Myocyte (in vitro differentiated cells): ENCODE data around the gene MRPS22. TPM values are rescaled to one million over a fixed set of nuclear protein-coding genes. Genes with fewer than 3 reads are reported as not detected.
A peak's percentile ranks its signal among the peaks of the same experiment; 100 is the strongest.

Experiments used
- DNase-seq: peaks from one replicate; pipeline ENCODE4 v3.0.0-alpha.2; 2012; ENCODE audit warnings: low read depth
- polyA plus RNA-seq: library from polyadenylated mRNA; unstranded; fragments of >200 nt; gene quantifications from one replicate; pipeline ENCODE4 v1.2.1, GENCODE V29; 2012; ENCODE audit warnings: missing spikeins
- total RNA-seq: library from RNA; depleted of rRNA; stranded (reverse); fragments of >200 nt; gene quantifications from 2 replicates; pipeline ENCODE4 v1.2.3, GENCODE V29; 2014

MRPS22 gene
- 70.2 and 78.3 TPM in 2 replicates for total RNA-seq
- polyA plus RNA-seq: 27.2 TPM

GRCh38 chr3:139343895-139344856 is at the start of gene MRPS22:
Gene MRPS22, plus strand, starts transcription at chr3:139344020. Its CDS starts 7 bp downstream, at chr3:139344027.
- peak; percentile 93 for DNase-seq

GRCh38 chr3:139295040-139295439 is 48.8 kb upstream of the MRPS22 start:
- peak; percentile 73 for DNase-seq

- DNase-seq: no peak
These were observed 47.6 kb upstream of the MRPS22 start for GRCh38 chr3:139296141-139296718.

GRCh38 chr3:139297588-139298311 is 46.1 kb upstream of the MRPS22 start:
- DNase-seq: no peak

GRCh38 chr3:139299261-139300132 is 44.3 kb upstream of the MRPS22 start:
- no peak for DNase-seq

- DNase-seq: no peak
These were observed 43.4 kb upstream of the MRPS22 start for GRCh38 chr3:139300416-139300815.

- DNase-seq: peak; percentile 79
These were observed 42.6 kb upstream of the MRPS22 start for GRCh38 chr3:139301183-139301582.

- DNase-seq: no peak
These were observed 42.2 kb upstream of the MRPS22 start for GRCh38 chr3:139301654-139302053.

GRCh38 chr3:139302084-139302800 is 41.6 kb upstream of the MRPS22 start:
- peak; percentile 99 for DNase-seq

GRCh38 chr3:139302801-139303113 is 41.1 kb upstream of the MRPS22 start:
- no peak for DNase-seq

- DNase-seq: no peak
These were observed 40.6 kb upstream of the MRPS22 start for GRCh38 chr3:139303216-139303615.

GRCh38 chr3:139304383-139304782 is 39.4 kb upstream of the MRPS22 start:
- no peak for DNase-seq

GRCh38 chr3:139306078-139306477 is 37.7 kb upstream of the MRPS22 start:
- DNase-seq: no peak

GRCh38 chr3:139307072-139307491 is 36.7 kb upstream of the MRPS22 start:
- no peak for DNase-seq

GRCh38 chr3:139307601-139308555 is 35.9 kb upstream of the MRPS22 start:
- no peak for DNase-seq

- no peak for DNase-seq
These were observed 35.3 kb upstream of the MRPS22 start for GRCh38 chr3:139308560-139308959.

- DNase-seq: no peak
These were observed 34.7 kb upstream of the MRPS22 start for GRCh38 chr3:139309061-139309591.

- DNase-seq: peak; percentile 57
These were observed 33.9 kb upstream of the MRPS22 start for GRCh38 chr3:139309880-139310279.

GRCh38 chr3:139310474-139310933 is 33.3 kb upstream of the MRPS22 start:
- peak; percentile 67 for DNase-seq
